Breast epithelium (tissue), 3 donors: ENCODE results near the gene LCLAT1.

Experiments
- CTCF ChIP-seq, 3 donors: fragments of 450-650 bp; IDR thresholded peaks; one replicate each; pipeline ENCODE4 v1.5.1; 2016 to 2017; ENCODE audit warnings: antibody characterized with exemption in 3 of 3, mild to moderate bottlenecking in 3 of 3, moderate library complexity in 3 of 3
- POLR2A ChIP-seq: fragments of 450-650 bp; IDR thresholded peaks from one replicate; pipeline ENCODE4 v1.6.1; 2016; ENCODE audit warnings: antibody characterized with exemption, mild to moderate bottlenecking, moderate library complexity
- POLR2AphosphoS5 ChIP-seq, 3 donors: sonication (generic); formaldehyde crosslinking; IDR thresholded peaks; one replicate each; pipeline ENCODE4 v1.6.1; 2017; ENCODE audit warnings: antibody characterized with exemption in 3 of 3

- no peak for TF ChIP-seq CTCF (IDR thresholded peaks at IDR 0.05)
- no peak for TF ChIP-seq POLR2A
- no peak for TF ChIP-seq POLR2AphosphoS5 (IDR thresholded peaks at IDR 0.05)
Observed at GRCh38 chr2:30625701-30626100, 178.7 kb downstream of the LCLAT1 start.
